Activated T-helper 2 cell treated with anti-CD3 and anti-CD28 coated beads, Interferon-gamma antibody, Interleukin-2, Interleukin-4, amounts not matched to agents 10 μg/mL and 5 μg/mL and 100 μg/mL, durations not matched to agents 14 hours and 24 hours and 36 hours (primary cell): ENCODE measurements around the gene LNX1. TPM values are rescaled to one million over a fixed set of nuclear protein-coding genes. Genes with fewer than 3 reads are reported as not detected.
"Not testable (repeated sequence)": the region's sequence is repeated elsewhere in the genome, so short reads cannot be mapped to it uniquely, and the experiment has no call there.

Source experiments
- DNase-seq: peaks from one replicate; pipeline ENCODE4 v3.0.0; 2021; ENCODE audit warnings: low spot score
- H3K27ac Mint-ChIP-seq: one replicate; pipeline ENCODE4 v1.8.0; 2021; ENCODE audit warnings: mixed read lengths
- H3K27me3 Mint-ChIP-seq: one replicate; pipeline ENCODE4 v1.8.0; 2021; ENCODE audit warnings: low read depth, mixed read lengths
- H3K36me3 Mint-ChIP-seq: one replicate; pipeline ENCODE4 v1.8.0; 2021; ENCODE audit warnings: low read depth, mixed read lengths
- H3K4me1 Mint-ChIP-seq: one replicate; pipeline ENCODE4 v1.8.0; 2021; ENCODE audit warnings: low read depth, mixed read lengths
- H3K4me3 Mint-ChIP-seq: one replicate; pipeline ENCODE4 v1.8.0; 2021; ENCODE audit warnings: low read depth, mild to moderate bottlenecking, moderate library complexity, mixed read lengths
- H3K9me3 Mint-ChIP-seq: one replicate; pipeline ENCODE4 v1.8.0; 2021; ENCODE audit warnings: mixed read lengths
- intact Hi-C: fragments of 100-400 bp; cut with micrococcal nuclease; formaldehyde crosslinking; loops from one replicate; pipeline ENCODE4 v1.15.1; 2023
- total RNA-seq: library from RNA; stranded (reverse); gene quantifications from 2 replicates; pipeline ENCODE4 v1.2.3, GENCODE V29; 2022

LNX1 gene
- total RNA-seq, 1 donor from 2014 or later: not detected

- Mint-ChIP-seq H3K4me1 (no peaks in the 10 kb centered on the region), H3K27ac (no peak overlapping the region), H3K36me3 (no peaks in the 10 kb centered on the region), H3K9me3 (no peaks in the 10 kb centered on the region), H3K4me3 (no peak overlapping the region), H3K27me3 (peaks cover 2% of the 10 kb centered on the region)
- intact Hi-C loops: no loop called here
- DNase-seq: no peak
Measured at GRCh38 chr4:53477636-53478035, 113.7 kb downstream of the LNX1 start.

GRCh38 chr4:53477038-53477565 is 114.2 kb downstream of the LNX1 start:
- Mint-ChIP-seq H3K27ac (no peak overlapping the region), H3K36me3 (no peaks in the 10 kb centered on the region), H3K4me3 (no peak overlapping the region), H3K27me3 (peaks cover 2% of the 10 kb centered on the region), H3K9me3 (no peaks in the 10 kb centered on the region), H3K4me1 (no peaks in the 10 kb centered on the region)
- intact Hi-C loops: no loop called here
- DNase-seq: no peak

- intact Hi-C loops: no loop called here
- no peaks in the 10 kb centered on the region for H3K36me3 Mint-ChIP-seq
- H3K27me3 Mint-ChIP-seq: peaks cover 2% of the 10 kb centered on the region
- H3K4me3 Mint-ChIP-seq: no peak overlapping the region
- no peak for DNase-seq
- no peaks in the 10 kb centered on the region for H3K9me3 Mint-ChIP-seq
- H3K27ac Mint-ChIP-seq: no peak overlapping the region
- H3K4me1 Mint-ChIP-seq: no peaks in the 10 kb centered on the region
Measured at GRCh38 chr4:53476232-53477037, 114.9 kb downstream of the LNX1 start.

GRCh38 chr4:53466576-53466975 is 124.7 kb downstream of the LNX1 start:
- intact Hi-C loops, H3K4me1 Mint-ChIP-seq, H3K27ac Mint-ChIP-seq, H3K27me3 Mint-ChIP-seq, DNase-seq, H3K4me3 Mint-ChIP-seq: not testable (repeated sequence)
- H3K36me3 Mint-ChIP-seq: peaks cover 11% of the 10 kb centered on the region
- H3K9me3 Mint-ChIP-seq: peaks cover 15% of the 10 kb centered on the region

GRCh38 chr4:53465891-53466290 is 125.4 kb downstream of the LNX1 start:
- H3K4me1 Mint-ChIP-seq: no peaks in the 10 kb centered on the region
- no peaks in the 10 kb centered on the region for H3K27me3 Mint-ChIP-seq
- no peak overlapping the region for H3K27ac Mint-ChIP-seq
- no peak for DNase-seq
- H3K9me3 Mint-ChIP-seq: peaks cover 15% of the 10 kb centered on the region
- H3K36me3 Mint-ChIP-seq: peaks cover 18% of the 10 kb centered on the region
- H3K4me3 Mint-ChIP-seq: no peak overlapping the region
- intact Hi-C loops: no loop called here

- no peak for DNase-seq
- H3K9me3 Mint-ChIP-seq: peaks cover 15% of the 10 kb centered on the region
- H3K27ac Mint-ChIP-seq: no peak overlapping the region
- peaks cover 22% of the 10 kb centered on the region for H3K36me3 Mint-ChIP-seq
- intact Hi-C loops: no loop called here
- H3K27me3 Mint-ChIP-seq: no peaks in the 10 kb centered on the region
- no peaks in the 10 kb centered on the region for H3K4me1 Mint-ChIP-seq
- no peak overlapping the region for H3K4me3 Mint-ChIP-seq
Measured at GRCh38 chr4:53465281-53465680, 126.0 kb downstream of the LNX1 start.

GRCh38 chr4:53463340-53463739 is 127.9 kb downstream of the LNX1 start:
- intact Hi-C loops: no loop called here
- no peaks in the 10 kb centered on the region for H3K27me3 Mint-ChIP-seq
- no peak overlapping the region for H3K4me3 Mint-ChIP-seq
- H3K9me3 Mint-ChIP-seq: peaks cover 9% of the 10 kb centered on the region
- H3K36me3 Mint-ChIP-seq: peaks cover 37% of the 10 kb centered on the region
- H3K4me1 Mint-ChIP-seq: no peaks in the 10 kb centered on the region
- no peak for DNase-seq
- H3K27ac Mint-ChIP-seq: no peak overlapping the region

GRCh38 chr4:53461244-53461643 is 130.0 kb downstream of the LNX1 start:
- H3K4me1 Mint-ChIP-seq: no peaks in the 10 kb centered on the region
- no peaks in the 10 kb centered on the region for H3K9me3 Mint-ChIP-seq
- intact Hi-C loops: no loop called here
- H3K27ac Mint-ChIP-seq: no peak overlapping the region
- DNase-seq: no peak
- peaks cover 37% of the 10 kb centered on the region for H3K36me3 Mint-ChIP-seq
- H3K27me3 Mint-ChIP-seq: no peaks in the 10 kb centered on the region
- H3K4me3 Mint-ChIP-seq: no peak overlapping the region

- Mint-ChIP-seq H3K4me3 (no peak overlapping the region), H3K27me3 (no peaks in the 10 kb centered on the region), H3K36me3 (peaks cover 51% of the 10 kb centered on the region), H3K4me1 (no peaks in the 10 kb centered on the region), H3K27ac (no peak overlapping the region), H3K9me3 (no peaks in the 10 kb centered on the region)
- DNase-seq: no peak
- intact Hi-C loops: no loop called here
Measured at GRCh38 chr4:53459548-53459947, 131.7 kb downstream of the LNX1 start.

- no peak overlapping the region for H3K4me3 Mint-ChIP-seq
- H3K4me1 Mint-ChIP-seq: no peaks in the 10 kb centered on the region
- intact Hi-C loops: no loop called here
- no peaks in the 10 kb centered on the region for H3K9me3 Mint-ChIP-seq
- H3K27ac Mint-ChIP-seq: no peak overlapping the region
- H3K36me3 Mint-ChIP-seq: peaks cover 56% of the 10 kb centered on the region
- no peak for DNase-seq
- H3K27me3 Mint-ChIP-seq: no peaks in the 10 kb centered on the region
Measured at GRCh38 chr4:53456178-53456577, 135.1 kb downstream of the LNX1 start.

GRCh38 chr4:53455766-53456165 is 135.5 kb downstream of the LNX1 start:
- Mint-ChIP-seq H3K36me3 (peaks cover 56% of the 10 kb centered on the region), H3K27ac (no peak overlapping the region), H3K9me3 (no peaks in the 10 kb centered on the region), H3K4me1 (peaks cover 2% of the 10 kb centered on the region), H3K27me3 (no peaks in the 10 kb centered on the region), H3K4me3 (no peak overlapping the region)
- DNase-seq: no peak
- intact Hi-C loops: no loop called here

- H3K4me1 Mint-ChIP-seq: peaks cover 3% of the 10 kb centered on the region
- no peak overlapping the region for H3K27ac Mint-ChIP-seq
- intact Hi-C loops: no loop called here
- H3K4me3 Mint-ChIP-seq: no peak overlapping the region
- no peaks in the 10 kb centered on the region for H3K9me3 Mint-ChIP-seq
- H3K36me3 Mint-ChIP-seq: peaks cover 41% of the 10 kb centered on the region
- no peaks in the 10 kb centered on the region for H3K27me3 Mint-ChIP-seq
- DNase-seq: no peak
Measured at GRCh38 chr4:53453385-53453784, 137.9 kb downstream of the LNX1 start.

GRCh38 chr4:53450773-53451172 is 140.5 kb downstream of the LNX1 start:
- Mint-ChIP-seq H3K27ac (no peak overlapping the region), H3K4me1 (peaks cover 3% of the 10 kb centered on the region), H3K27me3 (no peaks in the 10 kb centered on the region), H3K36me3 (peaks cover 56% of the 10 kb centered on the region), H3K4me3 (no peak overlapping the region), H3K9me3 (no peaks in the 10 kb centered on the region)
- DNase-seq: no peak
- intact Hi-C loops: no loop called here
